Body of pancreas (tissue), 4 donors: ENCODE measurements around the gene NUBP2.

Experiments
- CTCF ChIP-seq, 7 experiments: fragments of 450-650 bp in 4 of 7; fragments of 200-600 bp in 3 of 7; sonication (generic) in 3 of 7; IDR thresholded peaks; one replicate each; pipeline ENCODE4 v1.5.1; 2016 to 2019; ENCODE audit warnings: antibody characterized with exemption in 7 of 7
- POLR2A ChIP-seq, 3 donors: fragments of 450-650 bp; IDR thresholded peaks; one replicate each; pipeline ENCODE4 v1.6.1; 2016; ENCODE audit warnings: antibody characterized with exemption in 3 of 3, mild to moderate bottlenecking in 2 of 3

GRCh38 chr16:1787056-1787321 lies 4.2 kb downstream of the NUBP2 start:
- TF ChIP-seq POLR2A (IDR thresholded peaks at IDR 0.05) (no peak), CTCF (IDR thresholded peaks at IDR 0.05) (no peak)
